Measurements from ENCODE around the gene ATP2B1. TPM values are rescaled to one million over a fixed set of nuclear protein-coding genes. Genes with fewer than 3 reads are reported as not detected.
A peak's percentile ranks its signal among the peaks of the same experiment; 100 is the strongest.

Gene ATP2B1
- total RNA-seq, 1 donor, result 214 TPM

- no peak overlapping the region for H3K4me3 ChIP-seq (ENCODE audit: low read depth, low read length)
- DNase-seq (ENCODE audit: low read depth), result no peak
- TF ChIP-seq CTCF (IDR thresholded peaks at IDR 0.05; ENCODE audit: insufficient read depth, low read depth, low read length), result no peak
Measured at GRCh38 chr12:89573051-89573810, 135.4 kb downstream of the ATP2B1 start.

GRCh38 chr12:89571491-89572195 lies 137.0 kb downstream of the ATP2B1 start:
- peak; percentile 28 for DNase-seq (ENCODE audit: low read depth)

GRCh38 chr12:89568484-89568883 lies 140.2 kb downstream of the ATP2B1 start:
- no peak overlapping the region for H3K4me3 ChIP-seq (ENCODE audit: low read depth, low read length)
- no peak for TF ChIP-seq CTCF (IDR thresholded peaks at IDR 0.05; ENCODE audit: insufficient read depth, low read depth, low read length)
- DNase-seq (ENCODE audit: low read depth), result peak; percentile 34

More at GRCh38 chr12:89571491-89572195, 137.0 kb downstream of the ATP2B1 start:
- no peak overlapping the region for H3K4me3 ChIP-seq (ENCODE audit: low read depth, low read length)
- no peak for TF ChIP-seq CTCF (IDR thresholded peaks at IDR 0.05; ENCODE audit: insufficient read depth, low read depth, low read length)

GRCh38 chr12:89567691-89568239 lies 140.9 kb downstream of the ATP2B1 start:
- no peak overlapping the region for H3K4me3 ChIP-seq (ENCODE audit: low read depth, low read length)
- TF ChIP-seq CTCF (IDR thresholded peaks at IDR 0.05; ENCODE audit: insufficient read depth, low read depth, low read length), result no peak
- peak; percentile 49 for DNase-seq (ENCODE audit: low read depth)

GRCh38 chr12:89566615-89567014 lies 142.0 kb downstream of the ATP2B1 start:
- peak; percentile 69 for DNase-seq (ENCODE audit: low read depth)

GRCh38 chr12:89565002-89565401 lies 143.6 kb downstream of the ATP2B1 start:
- H3K4me3 ChIP-seq (ENCODE audit: low read depth, low read length), result no peak overlapping the region
- TF ChIP-seq CTCF (IDR thresholded peaks at IDR 0.05; ENCODE audit: insufficient read depth, low read depth, low read length), result no peak
- DNase-seq (ENCODE audit: low read depth), result no peak

More at GRCh38 chr12:89566615-89567014, 142.0 kb downstream of the ATP2B1 start:
- H3K4me3 ChIP-seq (ENCODE audit: low read depth, low read length), result no peak overlapping the region
- no peak for TF ChIP-seq CTCF (IDR thresholded peaks at IDR 0.05; ENCODE audit: insufficient read depth, low read depth, low read length)
